HCT116 (cell line): ENCODE data around the gene FRY. TPM values are rescaled to one million over a fixed set of nuclear protein-coding genes. Genes with fewer than 3 reads are reported as not detected.

Experiments used
- ATAC-seq: fragments of 200-7000 bp; cut with Tn5 transposase; 2 replicates; pipeline ENCODE4 v1.9.1; 2020; ENCODE audit warnings: mild to moderate bottlenecking, moderate library complexity
- BruUV-seq: library from RNA; stranded (reverse); fragments of 400-500 nt; replicated peaks from 2 replicates; lab custom pipeline; 2021; lab: Mats Ljungman, UMichigan
- CTCF ChIA-PET: fragments of 300-600 bp; sonication (Branson Sonifier 250); formaldehyde crosslinking; loops from one replicate; lab custom pipeline; 2021; ENCODE audit warnings: antibody characterized with exemption; lab: Charles Lee
- POLR2A ChIA-PET: fragments of 300-600, 350-600 bp; sonication (Branson Sonifier 250); formaldehyde crosslinking; loops from one replicate; lab custom pipeline; 2021; ENCODE audit warnings: antibody characterized with exemption; lab: Charles Lee
- RAD21 ChIA-PET, 2 experiments: fragments of 300-600 bp; sonication (Branson Sonifier 250); formaldehyde crosslinking; loops; one replicate each; lab custom pipeline; 2023; ENCODE audit warnings: low total read pairs in 2 of 2; ENCODE audit not compliant: uncharacterized antibody in 2 of 2, unreplicated experiment in 2 of 2, low non-redundant PET in 1 of 2; lab: Charles Lee
- DNase-seq: peaks from one replicate; pipeline ENCODE4 v3.0.0-alpha.2; 2010; ENCODE audit warnings: low read depth, low spot score
- H2AFZ ChIP-seq: fragments of 200-600 bp; shearing (Covaris generic), sonication (generic); 2 replicates; pipeline ENCODE4 v1.6.1; 2017; ENCODE audit warnings: low read depth, mixed run types, mixed read lengths, antibody characterized with exemption, low read length; ENCODE audit not compliant: poor library complexity, severe bottlenecking
- H3K27ac ChIP-seq: 2 replicates; pipeline ENCODE4 v1.5.1; 2012; ENCODE audit warnings: low read depth, low read length
- H3K27me3 ChIP-seq: fragments of 200-600 bp; sonication (generic); 2 replicates; pipeline ENCODE4 v1.6.1; 2016; ENCODE audit warnings: mixed run types, low read length, mixed read lengths; ENCODE audit not compliant: insufficient read depth
- H3K36me3 ChIP-seq, 2 experiments: fragments of 200-500 bp in 1 of 2; fragments of 200-600 bp in 1 of 2; sonication (Bioruptor generic) in 1 of 2; sonication (generic) in 1 of 2; 2 replicates each; pipeline versions ENCODE4 v1.5.1 to v1.6.1; 2014 to 2016; ENCODE audit warnings: low read length in 2 of 2, inconsistent platforms in 1 of 2, mixed read lengths in 1 of 2, mixed run types in 1 of 2; ENCODE audit not compliant: insufficient read depth in 2 of 2, control insufficient read depth in 1 of 2
- H3K4me1 ChIP-seq, 2 experiments: fragments of 200-600 bp in 1 of 2; sonication (generic) in 1 of 2; 2 replicates each; pipeline versions ENCODE4 v1.5.1 to v1.6.1; 2012 to 2017; ENCODE audit warnings: low read length in 2 of 2, inconsistent platforms in 1 of 2, mild to moderate bottlenecking in 1 of 2, mixed read lengths in 1 of 2, mixed run types in 1 of 2, moderate library complexity in 1 of 2; ENCODE audit not compliant: insufficient read depth in 2 of 2, control insufficient read depth in 1 of 2
- H3K4me2 ChIP-seq: fragments of 200-600 bp; sonication (generic); 2 replicates; pipeline ENCODE4 v1.6.1; 2017; ENCODE audit warnings: mixed run types, low read length, mixed read lengths
- H3K4me3 ChIP-seq, 2 experiments: fragments of 200-600 bp in 1 of 2; sonication (generic) in 1 of 2; replicated peaks in 1 of 2; 2 replicates each; pipeline ENCODE4 v1.5.1; 2011 to 2016; ENCODE audit warnings: low read length in 2 of 2, control low read depth in 1 of 2, low read depth in 1 of 2, mild to moderate bottlenecking in 1 of 2, mixed read lengths in 1 of 2, mixed run types in 1 of 2
- H3K79me2 ChIP-seq: fragments of 200-600 bp; sonication (generic); 2 replicates; pipeline ENCODE4 v1.6.1; 2017; ENCODE audit warnings: mild to moderate bottlenecking, mixed run types, low read length, moderate library complexity, mixed read lengths; ENCODE audit not compliant: insufficient read depth
- H3K9ac ChIP-seq: fragments of 200-600 bp; sonication (generic); 2 replicates; pipeline ENCODE4 v1.6.1; 2016; ENCODE audit warnings: low read length, mixed read lengths
- H3K9me2 ChIP-seq: fragments of 200-600 bp; sonication (generic), shearing (Covaris generic); 2 replicates; pipeline ENCODE4 v1.6.1; 2017; ENCODE audit warnings: mixed run types, mild to moderate bottlenecking, moderate library complexity; ENCODE audit not compliant: insufficient read depth
- H3K9me3 ChIP-seq, 2 experiments: fragments of 200-500 bp in 1 of 2; fragments of 200-600 bp in 1 of 2; sonication (Bioruptor generic) in 1 of 2; sonication (generic) in 1 of 2; 2 replicates each; pipeline ENCODE4 v1.6.1; 2014 to 2017; ENCODE audit warnings: low read length in 2 of 2, mixed read lengths in 2 of 2, inconsistent platforms in 1 of 2, low read depth in 1 of 2, mild to moderate bottlenecking in 1 of 2, mixed run types in 1 of 2, moderate library complexity in 1 of 2; ENCODE audit not compliant: control insufficient read depth in 1 of 2, insufficient read depth in 1 of 2
- H4K20me1 ChIP-seq: fragments of 200-600 bp; sonication (generic), shearing (Covaris generic); 2 replicates; pipeline ENCODE4 v1.6.1; 2017; ENCODE audit warnings: mixed run types, mild to moderate bottlenecking, moderate library complexity; ENCODE audit not compliant: insufficient read depth
- ATF3 ChIP-seq: IDR thresholded peaks from 2 replicates; pipeline ENCODE4 v1.6.1; 2012
- CBX3 ChIP-seq: IDR thresholded peaks from 2 replicates; pipeline ENCODE4 v1.6.1; 2012; ENCODE audit warnings: low read depth
- CEBPB ChIP-seq: IDR thresholded peaks from 2 replicates; pipeline ENCODE4 v1.6.1; 2012; ENCODE audit warnings: low read depth
- EGR1 ChIP-seq: IDR thresholded peaks from 2 replicates; pipeline ENCODE4 v1.6.1; 2012; ENCODE audit warnings: low read depth
- EZH2phosphoT487 ChIP-seq: fragments of 200-600 bp; IDR thresholded peaks from 2 replicates; pipeline ENCODE4 v1.6.1; 2018; ENCODE audit warnings: antibody characterized with exemption, borderline replicate concordance
- RAD21 ChIP-seq: IDR thresholded peaks from 2 replicates; pipeline ENCODE4 v1.6.1; 2012; ENCODE audit warnings: low read depth, mild to moderate bottlenecking
- SIN3A ChIP-seq: IDR thresholded peaks from 2 replicates; pipeline ENCODE4 v1.6.1; 2012; ENCODE audit warnings: low read depth
- SP1 ChIP-seq: IDR thresholded peaks from 2 replicates; pipeline ENCODE4 v1.6.1; 2012; ENCODE audit warnings: low read depth
- SRF ChIP-seq: IDR thresholded peaks from 2 replicates; pipeline ENCODE4 v1.6.1; 2012; ENCODE audit warnings: low read depth
- YY1 ChIP-seq: IDR thresholded peaks from 2 replicates; pipeline ENCODE4 v1.6.1; 2011; ENCODE audit warnings: low read length, low read depth, moderate library complexity, mild to moderate bottlenecking; ENCODE audit not compliant: insufficient replicate concordance; ENCODE audit errors: extremely low read depth
- intact Hi-C: fragments of 100-400 bp; cut with micrococcal nuclease; formaldehyde crosslinking; loops from 2 replicates; pipeline ENCODE4 v1.10.0; 2022
- total RNA-seq: library from RNA; stranded (reverse); gene quantifications from one replicate; pipeline ENCODE4 v1.2.1, GENCODE V29; 2021; ENCODE audit not compliant: unreplicated experiment
- TF ChIP-seq, protein P1 (sequence below), 3 experiments: fragments of 200-600 bp in 1 of 3; sonication (generic) in 1 of 3; IDR thresholded peaks in 2 of 3; conservative IDR thresholded peaks in 1 of 3; 2 replicates each; pipeline ENCODE4 v1.5.1; 2012 to 2017; ENCODE audit warnings: low read depth in 2 of 3, low read length in 2 of 3, antibody characterized with exemption in 1 of 3, borderline replicate concordance in 1 of 3, control low read depth in 1 of 3, mild to moderate bottlenecking in 1 of 3, mixed read lengths in 1 of 3, mixed run types in 1 of 3, moderate library complexity in 1 of 3; ENCODE audit not compliant: insufficient read depth in 1 of 3
- TF ChIP-seq, protein P2 (sequence below): IDR thresholded peaks from 2 replicates; pipeline ENCODE4 v1.6.1; 2011; ENCODE audit warnings: mild to moderate bottlenecking, low read length, moderate library complexity; ENCODE audit not compliant: insufficient replicate concordance; ENCODE audit errors: extremely low read depth

The FRY gene
- total RNA-seq, 1 experiment from 2014 or later = 1.4 TPM

GRCh38 chr13:32098272-32098671 is 66.7 kb downstream of the FRY start (continued):
- TF ChIP-seq EZH2phosphoT487 (no peak), SIN3A (no peak)
- TF ChIP-seq, protein P1, sequence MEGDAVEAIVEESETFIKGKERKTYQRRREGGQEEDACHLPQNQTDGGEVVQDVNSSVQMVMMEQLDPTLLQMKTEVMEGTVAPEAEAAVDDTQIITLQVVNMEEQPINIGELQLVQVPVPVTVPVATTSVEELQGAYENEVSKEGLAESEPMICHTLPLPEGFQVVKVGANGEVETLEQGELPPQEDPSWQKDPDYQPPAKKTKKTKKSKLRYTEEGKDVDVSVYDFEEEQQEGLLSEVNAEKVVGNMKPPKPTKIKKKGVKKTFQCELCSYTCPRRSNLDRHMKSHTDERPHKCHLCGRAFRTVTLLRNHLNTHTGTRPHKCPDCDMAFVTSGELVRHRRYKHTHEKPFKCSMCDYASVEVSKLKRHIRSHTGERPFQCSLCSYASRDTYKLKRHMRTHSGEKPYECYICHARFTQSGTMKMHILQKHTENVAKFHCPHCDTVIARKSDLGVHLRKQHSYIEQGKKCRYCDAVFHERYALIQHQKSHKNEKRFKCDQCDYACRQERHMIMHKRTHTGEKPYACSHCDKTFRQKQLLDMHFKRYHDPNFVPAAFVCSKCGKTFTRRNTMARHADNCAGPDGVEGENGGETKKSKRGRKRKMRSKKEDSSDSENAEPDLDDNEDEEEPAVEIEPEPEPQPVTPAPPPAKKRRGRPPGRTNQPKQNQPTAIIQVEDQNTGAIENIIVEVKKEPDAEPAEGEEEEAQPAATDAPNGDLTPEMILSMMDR (IDR thresholded peaks at IDR 0.05 in 2 of 3, conservative IDR thresholded peaks at IDR 0.05 in 1 of 3; ENCODE audit: borderline replicate concordance in 1 of 3, insufficient read depth in 1 of 3, low read depth in 2 of 3, low read length in 2 of 3) = no peak

- Histone ChIP-seq H3K4me2 (no peak overlapping the region), H3K79me2 (no peaks in the 10 kb centered on the region), H3K27ac (no peak overlapping the region), H4K20me1 (no peaks in the 10 kb centered on the region), H3K27me3 (no peaks in the 10 kb centered on the region)
- intact Hi-C loops = no loop called here
- DNase-seq = no peak
- POLR2A ChIA-PET = no interaction called here
- TF ChIP-seq EZH2phosphoT487 = no peak
- TF ChIP-seq RAD21 = no peak
- TF ChIP-seq SRF = no peak
- TF ChIP-seq EGR1 = no peak
- no peak for TF ChIP-seq CBX3
- no peak for TF ChIP-seq SIN3A
- TF ChIP-seq, protein P2, sequence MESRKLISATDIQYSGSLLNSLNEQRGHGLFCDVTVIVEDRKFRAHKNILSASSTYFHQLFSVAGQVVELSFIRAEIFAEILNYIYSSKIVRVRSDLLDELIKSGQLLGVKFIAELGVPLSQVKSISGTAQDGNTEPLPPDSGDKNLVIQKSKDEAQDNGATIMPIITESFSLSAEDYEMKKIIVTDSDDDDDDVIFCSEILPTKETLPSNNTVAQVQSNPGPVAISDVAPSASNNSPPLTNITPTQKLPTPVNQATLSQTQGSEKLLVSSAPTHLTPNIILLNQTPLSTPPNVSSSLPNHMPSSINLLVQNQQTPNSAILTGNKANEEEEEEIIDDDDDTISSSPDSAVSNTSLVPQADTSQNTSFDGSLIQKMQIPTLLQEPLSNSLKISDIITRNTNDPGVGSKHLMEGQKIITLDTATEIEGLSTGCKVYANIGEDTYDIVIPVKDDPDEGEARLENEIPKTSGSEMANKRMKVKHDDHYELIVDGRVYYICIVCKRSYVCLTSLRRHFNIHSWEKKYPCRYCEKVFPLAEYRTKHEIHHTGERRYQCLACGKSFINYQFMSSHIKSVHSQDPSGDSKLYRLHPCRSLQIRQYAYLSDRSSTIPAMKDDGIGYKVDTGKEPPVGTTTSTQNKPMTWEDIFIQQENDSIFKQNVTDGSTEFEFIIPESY = no peak
- no peak for TF ChIP-seq YY1
- TF ChIP-seq ATF3 = no peak
- no peak for TF ChIP-seq SP1
- no peak for TF ChIP-seq CEBPB
- TF ChIP-seq, all 23 proteins: peak for 0
- H3K4me1 ChIP-seq = no peaks in the 10 kb centered on the region
- H3K36me3 ChIP-seq = no peaks in the 10 kb centered on the region
- H3K9me3 ChIP-seq = no peaks in the 10 kb centered on the region
- H3K4me3 ChIP-seq = no peak overlapping the region
- H3K9me2 ChIP-seq = no peaks in the 10 kb centered on the region
- ATAC-seq = no peak
- ChIA-PET CTCF (no interaction called here), RAD21 (no interaction called here)
- no TSS peak for BruUV-seq
- no peak overlapping the region for H2AFZ ChIP-seq
- H3K9ac ChIP-seq = no peak overlapping the region
Observed at GRCh38 chr13:32105653-32106313, 74.2 kb downstream of the FRY start.
